ENCODE data around the gene DEDD2.

DNA sequence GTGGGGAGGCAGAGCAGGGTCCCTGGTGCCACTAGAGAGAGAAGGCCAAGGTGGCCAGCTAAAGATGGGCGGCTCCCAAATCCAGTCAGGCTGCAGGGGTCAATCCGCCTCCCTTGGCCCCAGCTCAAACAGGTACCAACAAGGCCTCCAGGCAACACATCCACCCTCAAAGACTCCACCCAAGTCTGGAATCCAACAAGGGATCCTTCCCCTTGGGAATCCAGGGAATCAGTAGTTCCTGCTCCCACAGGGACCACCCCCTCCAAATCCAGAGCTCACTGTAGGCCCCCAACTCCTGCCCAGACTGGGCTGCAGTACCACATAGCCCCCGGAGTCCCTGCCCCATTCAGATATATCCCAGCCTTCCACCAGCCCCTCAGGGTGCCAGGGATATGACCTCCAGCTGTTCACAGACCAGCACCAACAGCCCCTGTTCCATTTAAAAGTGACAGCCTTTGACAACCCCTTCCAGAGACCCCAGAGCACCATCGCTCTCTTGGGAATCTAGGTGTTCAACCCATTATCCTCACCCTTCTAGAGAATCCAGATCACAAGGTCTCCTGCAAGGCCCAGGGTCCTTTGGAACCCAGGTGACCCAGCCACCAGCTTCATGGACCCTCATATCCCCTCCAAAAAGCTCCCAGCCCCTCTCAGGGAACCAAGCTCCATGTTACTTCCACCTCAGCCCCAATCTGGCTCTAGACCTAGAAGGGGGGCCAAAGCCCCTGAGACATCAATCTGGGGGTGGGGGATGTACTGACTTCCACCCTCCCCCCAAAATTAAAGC, 34.3 kb upstream of the DEDD2 start:
- TF ChIP-seq, protein P1, sequence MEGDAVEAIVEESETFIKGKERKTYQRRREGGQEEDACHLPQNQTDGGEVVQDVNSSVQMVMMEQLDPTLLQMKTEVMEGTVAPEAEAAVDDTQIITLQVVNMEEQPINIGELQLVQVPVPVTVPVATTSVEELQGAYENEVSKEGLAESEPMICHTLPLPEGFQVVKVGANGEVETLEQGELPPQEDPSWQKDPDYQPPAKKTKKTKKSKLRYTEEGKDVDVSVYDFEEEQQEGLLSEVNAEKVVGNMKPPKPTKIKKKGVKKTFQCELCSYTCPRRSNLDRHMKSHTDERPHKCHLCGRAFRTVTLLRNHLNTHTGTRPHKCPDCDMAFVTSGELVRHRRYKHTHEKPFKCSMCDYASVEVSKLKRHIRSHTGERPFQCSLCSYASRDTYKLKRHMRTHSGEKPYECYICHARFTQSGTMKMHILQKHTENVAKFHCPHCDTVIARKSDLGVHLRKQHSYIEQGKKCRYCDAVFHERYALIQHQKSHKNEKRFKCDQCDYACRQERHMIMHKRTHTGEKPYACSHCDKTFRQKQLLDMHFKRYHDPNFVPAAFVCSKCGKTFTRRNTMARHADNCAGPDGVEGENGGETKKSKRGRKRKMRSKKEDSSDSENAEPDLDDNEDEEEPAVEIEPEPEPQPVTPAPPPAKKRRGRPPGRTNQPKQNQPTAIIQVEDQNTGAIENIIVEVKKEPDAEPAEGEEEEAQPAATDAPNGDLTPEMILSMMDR (conservative IDR thresholded peaks at IDR 0.05; ENCODE audit: low read length): no peak
- TF ChIP-seq EZH2phosphoT487 (IDR thresholded peaks at IDR 0.05; ENCODE audit: borderline replicate concordance): no peak

Measured in Loucy (cell line).